Cardiac fibroblast (primary cell): ENCODE results near the gene SLC52A1.
A peak's percentile ranks its signal among the peaks of the same experiment; 100 is the strongest.
"Not testable (repeated sequence)": the region's sequence is repeated elsewhere in the genome, so short reads cannot be mapped to it uniquely, and the experiment has no call there.

Experiments
- DNase-seq, 2 donors: peaks; one replicate each; pipeline versions ENCODE4 v3.0.0 to v3.0.0-alpha.2; 2010; ENCODE audit warnings: low read depth in 2 of 2
- H3K4me3 ChIP-seq, 2 donors: replicated peaks in 1 of 2; 1 replicate in 1 of 2; 2 replicates in 1 of 2; pipeline ENCODE4 v1.5.1; 2011; ENCODE audit warnings: low read depth in 2 of 2, low read length in 2 of 2, mild to moderate bottlenecking in 2 of 2, moderate library complexity in 1 of 2
- CTCF ChIP-seq: IDR thresholded peaks from one replicate; pipeline ENCODE4 v1.5.1; 2011; ENCODE audit warnings: low read depth, mild to moderate bottlenecking, low read length, inconsistent platforms

Gene SLC52A1

DNA sequence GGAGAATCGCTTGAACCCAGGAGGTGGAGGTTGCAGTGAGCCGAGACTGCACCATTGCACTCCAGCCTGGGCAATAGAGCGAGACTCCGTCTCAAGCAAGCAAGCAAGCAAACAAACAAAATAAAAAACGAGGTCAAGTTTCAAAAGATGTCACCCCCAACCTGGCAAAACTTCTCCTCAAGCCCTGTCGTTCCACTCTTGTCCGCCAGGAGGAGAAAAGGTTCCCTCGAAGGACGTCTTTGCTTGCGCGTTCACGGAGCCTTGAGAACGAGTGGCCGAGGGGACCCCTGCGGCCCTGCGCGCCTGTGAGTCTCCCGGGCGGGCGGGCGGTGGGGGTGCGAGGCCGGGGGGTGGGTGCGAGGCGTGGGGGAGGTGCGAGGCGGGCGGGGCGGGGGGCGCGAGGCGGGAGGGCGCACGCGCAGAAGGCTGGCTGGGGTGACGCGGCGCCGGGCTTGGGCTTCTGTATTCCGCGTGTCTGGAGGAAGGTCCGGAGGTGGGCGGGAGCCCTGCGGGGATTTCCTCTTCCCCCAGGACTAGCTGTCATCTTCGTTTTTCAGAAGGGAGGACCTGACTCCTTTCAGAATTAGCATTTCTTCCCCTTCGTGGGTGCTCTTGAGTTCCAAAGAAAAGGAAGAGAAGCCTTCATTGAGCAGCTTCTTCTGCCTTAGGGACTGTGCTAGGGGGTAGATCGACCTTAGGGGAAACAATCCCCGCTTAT lies 3.7 kb downstream of the SLC52A1 start:
- peak; percentile 80 for DNase-seq
- H3K4me3 ChIP-seq: peak overlapping the region; percentile 27 to 45
- TF ChIP-seq CTCF: peak; percentile 89

GRCh38 chr17:5030168-5030567 lies 5.1 kb downstream of the SLC52A1 start:
- not testable (repeated sequence) for H3K4me3 ChIP-seq, DNase-seq

DNA sequence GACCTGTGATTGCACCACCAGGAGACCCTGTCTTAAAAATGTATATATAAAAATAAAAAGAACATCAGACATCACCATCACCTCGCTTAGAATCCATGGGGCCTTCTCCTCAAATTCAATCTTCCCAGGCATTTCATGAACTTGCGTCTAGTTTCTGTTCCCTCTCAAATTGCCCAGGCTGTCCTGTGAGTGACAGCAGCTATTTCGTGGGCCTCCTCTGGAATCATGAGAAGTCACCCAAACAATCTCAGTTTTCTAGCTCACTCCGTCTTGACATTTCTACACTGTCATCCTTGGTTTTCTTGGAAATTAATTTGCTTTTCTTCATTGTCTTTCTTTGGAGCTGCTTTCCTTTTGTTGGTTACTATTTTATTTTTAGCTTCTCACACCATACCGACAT lies 7.3 kb downstream of the SLC52A1 start:
- no peak overlapping the region for H3K4me3 ChIP-seq
- DNase-seq: no peak
- no peak for TF ChIP-seq CTCF

DNA sequence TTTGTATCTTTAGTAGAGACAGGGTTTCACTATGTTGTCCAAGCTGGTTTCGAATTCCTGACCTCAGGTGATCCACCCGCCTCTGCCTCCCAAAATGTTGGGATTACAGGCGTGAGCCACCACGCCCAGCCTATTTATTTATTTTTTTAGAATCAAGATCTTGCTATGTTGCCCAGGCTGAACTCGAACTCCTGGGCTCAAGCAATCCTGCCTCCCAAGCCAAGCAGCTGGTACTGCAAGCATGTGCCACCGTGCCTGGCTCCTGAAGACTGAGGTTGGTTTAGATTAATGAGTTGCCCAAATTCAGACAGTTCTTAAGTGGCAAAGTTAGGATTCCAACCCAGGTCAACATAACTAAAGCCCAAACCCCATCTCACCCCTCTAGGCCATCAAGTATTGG lies 7.9 kb downstream of the SLC52A1 start:
- no peak for TF ChIP-seq CTCF
- DNase-seq: no peak
- no peak overlapping the region for H3K4me3 ChIP-seq

GRCh38 chr17:5024604-5025003 lies 10.6 kb downstream of the SLC52A1 start:
- no peak for DNase-seq
- H3K4me3 ChIP-seq: no peak overlapping the region
- no peak for TF ChIP-seq CTCF

- TF ChIP-seq CTCF: no peak
- H3K4me3 ChIP-seq: no peak overlapping the region
Measured at GRCh38 chr17:5023588-5024147, 11.6 kb downstream of the SLC52A1 start.

GRCh38 chr17:5022171-5022711 lies 13.0 kb downstream of the SLC52A1 start:
- TF ChIP-seq CTCF: no peak
- no peak for DNase-seq

More at GRCh38 chr17:5023588-5024147, 11.6 kb downstream of the SLC52A1 start:
- DNase-seq: no peak

More at GRCh38 chr17:5022171-5022711, 13.0 kb downstream of the SLC52A1 start:
- H3K4me3 ChIP-seq: no peak overlapping the region
